Measurements from ENCODE around the gene FSD1L. TPM values are rescaled to one million over a fixed set of nuclear protein-coding genes. Genes with fewer than 3 reads are reported as not detected.
A peak's percentile ranks its signal among the peaks of the same experiment; 100 is the strongest.

FSD1L gene
- total RNA-seq, 2 donors from 2014 or later: 13.4 to 14.3 TPM

GRCh38 chr9:105435453-105435852 is 12.4 kb upstream of the FSD1L start:
- DNase-seq: no peak
- peaks cover 42% of the 10 kb centered on the region for H3K9me3 Mint-ChIP-seq
- 84 to 100% methylated on average over 1 to 3 of the region's 3 CpGs for WGBS, 2 experiments (ENCODE audit: insufficient coverage in 1 of 2, insufficient read length in 1 of 2)

GRCh38 chr9:105436783-105437182 is 11.1 kb upstream of the FSD1L start:
- Mint-ChIP-seq H3K4me1 (peaks cover 23% of the 10 kb centered on the region), H3K27me3 (ENCODE audit: insufficient read depth) (no peaks in the 10 kb centered on the region), H3K9me3 (peaks cover 42% of the 10 kb centered on the region)

More at GRCh38 chr9:105435453-105435852, 12.4 kb upstream of the FSD1L start:
- Histone ChIP-seq H3K9me3 (ENCODE audit: control insufficient read depth, low read length) (peaks cover 38% of the 10 kb centered on the region), H3K27me3 (ENCODE audit: control insufficient read depth, insufficient read depth, low read length, poor library complexity, severe bottlenecking) (no peaks in the 10 kb centered on the region), H3K9ac (ENCODE audit: extremely low read depth, low read length, poor library complexity, severe bottlenecking) (no peak overlapping the region), H3K4me1 (ENCODE audit: control insufficient read depth, insufficient read depth, low read length) (peaks cover 3% of the 10 kb centered on the region), H3K27ac (ENCODE audit: low read depth, low read length) (no peak overlapping the region), H3K4me3 (ENCODE audit: low read length) (peak overlapping the region; percentile 70), H3K36me3 (ENCODE audit: control insufficient read depth, insufficient read depth, low read length) (no peaks in the 10 kb centered on the region)
- H3K36me3 Mint-ChIP-seq (ENCODE audit: low read depth): peaks cover 10% of the 10 kb centered on the region
- no peak overlapping the region for H3K4me3 Mint-ChIP-seq
- H3K27me3 Mint-ChIP-seq (ENCODE audit: insufficient read depth): no peaks in the 10 kb centered on the region
- H3K4me1 Mint-ChIP-seq: peaks cover 23% of the 10 kb centered on the region
- no peak overlapping the region for H3K27ac Mint-ChIP-seq
- TF ChIP-seq CTCF (conservative IDR thresholded peaks at IDR 0.05): no peak

GRCh38 chr9:105437704-105438103 is 10.1 kb upstream of the FSD1L start:
- 38 to 49% methylated on average over 1 of the region's 1 CpG for WGBS, 2 experiments (ENCODE audit: insufficient coverage in 1 of 2, insufficient read length in 1 of 2)

More at GRCh38 chr9:105436783-105437182, 11.1 kb upstream of the FSD1L start:
- WGBS, 2 experiments (ENCODE audit: insufficient coverage in 1 of 2, insufficient read length in 1 of 2): 93 to 94% methylated on average over 2 to 4 of the region's 4 CpGs
- no peaks in the 10 kb centered on the region for H3K27me3 ChIP-seq (ENCODE audit: control insufficient read depth, insufficient read depth, low read length, poor library complexity, severe bottlenecking)
- DNase-seq: no peak
- no peak overlapping the region for H3K27ac ChIP-seq (ENCODE audit: low read depth, low read length)
- peak overlapping the region; percentile 70 for H3K4me3 ChIP-seq (ENCODE audit: low read length)
- TF ChIP-seq CTCF (conservative IDR thresholded peaks at IDR 0.05): no peak
- peaks cover 38% of the 10 kb centered on the region for H3K9me3 ChIP-seq (ENCODE audit: control insufficient read depth, low read length)
- H3K36me3 ChIP-seq (ENCODE audit: control insufficient read depth, insufficient read depth, low read length): no peaks in the 10 kb centered on the region
- no peak overlapping the region for H3K9ac ChIP-seq (ENCODE audit: extremely low read depth, low read length, poor library complexity, severe bottlenecking)
- H3K4me3 Mint-ChIP-seq: no peak overlapping the region
- H3K4me1 ChIP-seq (ENCODE audit: control insufficient read depth, insufficient read depth, low read length): peaks cover 3% of the 10 kb centered on the region
- no peak overlapping the region for H3K27ac Mint-ChIP-seq
- peaks cover 10% of the 10 kb centered on the region for H3K36me3 Mint-ChIP-seq (ENCODE audit: low read depth)

More at GRCh38 chr9:105437704-105438103, 10.1 kb upstream of the FSD1L start:
- Histone ChIP-seq H3K4me3 (ENCODE audit: low read length) (peak overlapping the region; percentile 10), H3K4me1 (ENCODE audit: control insufficient read depth, insufficient read depth, low read length) (peaks cover 3% of the 10 kb centered on the region), H3K9ac (ENCODE audit: extremely low read depth, low read length, poor library complexity, severe bottlenecking) (no peak overlapping the region), H3K27me3 (ENCODE audit: control insufficient read depth, insufficient read depth, low read length, poor library complexity, severe bottlenecking) (no peaks in the 10 kb centered on the region), H3K36me3 (ENCODE audit: control insufficient read depth, insufficient read depth, low read length) (no peaks in the 10 kb centered on the region), H3K9me3 (ENCODE audit: control insufficient read depth, low read length) (peaks cover 38% of the 10 kb centered on the region), H3K27ac (ENCODE audit: low read depth, low read length) (no peak overlapping the region)
- DNase-seq: no peak
- Mint-ChIP-seq H3K27me3 (ENCODE audit: insufficient read depth) (no peaks in the 10 kb centered on the region), H3K27ac (peak overlapping the region; percentile 86), H3K4me1 (peaks cover 18% of the 10 kb centered on the region), H3K36me3 (ENCODE audit: low read depth) (peaks cover 10% of the 10 kb centered on the region), H3K9me3 (peaks cover 42% of the 10 kb centered on the region), H3K4me3 (peak overlapping the region; percentile 3)
- no peak for TF ChIP-seq CTCF (conservative IDR thresholded peaks at IDR 0.05)

All from endodermal cell (in vitro differentiated cells).